K562 (cell line): Measurements from ENCODE around the gene EP300. TPM values are rescaled to one million over a fixed set of nuclear protein-coding genes. Genes with fewer than 3 reads are reported as not detected.

Experiments used
- microRNA counts: library from miRNA; unstranded; fragments of <30 nt; microRNA quantifications from one replicate; lab custom pipeline; 2016
- polyA plus RNA-seq, 8 experiments: library from polyadenylated mRNA; depleted of rRNA in 4 of 8; stranded (reverse) in 5 of 8; unstranded in 3 of 8; fragments of >200 nt; fragmentation: Nextera tagmentation in 2 of 8; fragmentation: Illumina TruSeq in 1 of 8; extraction: Ambion mirVana in 2 of 8; extraction: Trizol in 1 of 8; gene quantifications; 2 replicates each; pipeline versions ENCODE4 v1.2.1 to v1.2.3, GENCODE V29; 2011 to 2014; ENCODE audit warnings: inconsistent platforms in 1 of 8, missing spikeins in 1 of 8
- small RNA-seq: library from RNA; depleted of rRNA; stranded (forward); fragments of <200 nt; gene quantifications from one replicate; pipeline ENCODE3, GENCODE V24; 2014
- total RNA-seq, 7 experiments: library from RNA; depleted of rRNA in 6 of 7; stranded (reverse); fragments of >200 nt in 6 of 7; fragmentation: Illumina TruSeq in 2 of 7; extraction: Trizol in 2 of 7; gene quantifications; 2 replicates each; pipeline versions ENCODE4 v1.2.1 to v1.2.3, GENCODE V29; 2011 to 2021; ENCODE audit warnings: low replicate concordance in 1 of 7

The EP300 gene
- total and polyA plus RNA-seq, 9 of the 15 experiments (the other 6 are each of a cell fraction or from before 2014, with no cell fraction given) = 2.2 to 28.6 (median 10.9) TPM

MicroRNAs encoded within 50 kb of the gene (microRNA counts, 767-probe panel; counts per million panel counts)
- not detected for microRNA hsa-miR-1281 (lab: Ali Mortazavi, UCI)

Small RNA genes within 50 kb of the gene (small RNA-seq; reads per million reads assigned to genes)
- not detected for gene RF00019
- not detected for gene RNU6-375P

Other genes starting within 250 kb of the EP300 start
Only the 7 nearest of the 8 such genes appear.
- gene XPNPEP3, start 235.4 kb upstream of the EP300 start, total RNA-seq (2014; rRNA removed) = 7.3 and 9.1 TPM in 2 replicates
- gene XPNPEP3, start 235.4 kb upstream of the EP300 start, total RNA-seq (2014; rRNA removed; fragmentation: Illumina TruSeq; extraction: Trizol) = 15.6 and 16.2 TPM in 2 replicates
- gene XPNPEP3, start 235.4 kb upstream of the EP300 start, total RNA-seq (2015; rRNA removed; fragmentation: Illumina TruSeq; extraction: Trizol) = 12.2 and 15.4 TPM in 2 replicates
- 18.6 and 22.6 TPM in 2 replicates for gene XPNPEP3, start 235.4 kb upstream of the EP300 start, total RNA-seq (2021)
- gene XPNPEP3, start 235.4 kb upstream of the EP300 start, polyA plus RNA-seq (2011; rRNA removed) = 22.6 and 28.0 TPM in 2 replicates
- gene XPNPEP3, start 235.4 kb upstream of the EP300 start, polyA plus RNA-seq (2014; fragmentation: Illumina TruSeq; extraction: Trizol) = 12.9 and 13.2 TPM in 2 replicates
- gene XPNPEP3, start 235.4 kb upstream of the EP300 start, polyA plus RNA-seq (2014; fragmentation: Nextera tagmentation; extraction: Ambion mirVana) = 10 to 100 TPM; 18.8 to 20.0 TPM
- gene XPNPEP3, start 235.4 kb upstream of the EP300 start, polyA plus RNA-seq (2014; rRNA removed) = 10.7 and 11.9 TPM in 2 replicates
- not detected in 2 replicates for gene DNAJB7, start 230.5 kb upstream of the EP300 start, total RNA-seq (2014; rRNA removed)
- not detected in 2 replicates for gene DNAJB7, start 230.5 kb upstream of the EP300 start, total RNA-seq (2014; rRNA removed; fragmentation: Illumina TruSeq; extraction: Trizol)
- not detected in 2 replicates for gene DNAJB7, start 230.5 kb upstream of the EP300 start, total RNA-seq (2015; rRNA removed; fragmentation: Illumina TruSeq; extraction: Trizol)
- not detected in 2 replicates for gene DNAJB7, start 230.5 kb upstream of the EP300 start, total RNA-seq (2021)
- not detected in 2 replicates for gene DNAJB7, start 230.5 kb upstream of the EP300 start, polyA plus RNA-seq (2011; rRNA removed)
- not detected in 2 replicates for gene DNAJB7, start 230.5 kb upstream of the EP300 start, polyA plus RNA-seq (2014; fragmentation: Illumina TruSeq; extraction: Trizol)
- under 1 TPM; 0.13 to 0.21 TPM for gene DNAJB7, start 230.5 kb upstream of the EP300 start, polyA plus RNA-seq (2014; fragmentation: Nextera tagmentation; extraction: Ambion mirVana)
- gene DNAJB7, start 230.5 kb upstream of the EP300 start, polyA plus RNA-seq (2014; rRNA removed) = not detected in 2 replicates
- 52.7 and 61.3 TPM in 2 replicates for gene RBX1, start 141.2 kb upstream of the EP300 start, total RNA-seq (2014; rRNA removed)
- 66.9 and 72.6 TPM in 2 replicates for gene RBX1, start 141.2 kb upstream of the EP300 start, total RNA-seq (2014; rRNA removed; fragmentation: Illumina TruSeq; extraction: Trizol)
- gene RBX1, start 141.2 kb upstream of the EP300 start, total RNA-seq (2015; rRNA removed; fragmentation: Illumina TruSeq; extraction: Trizol) = 41.5 and 44.0 TPM in 2 replicates
- 54.1 and 64.5 TPM in 2 replicates for gene RBX1, start 141.2 kb upstream of the EP300 start, total RNA-seq (2021)
- 97.5 and 115 TPM in 2 replicates for gene RBX1, start 141.2 kb upstream of the EP300 start, polyA plus RNA-seq (2011; rRNA removed)
- 67.9 and 74.2 TPM in 2 replicates for gene RBX1, start 141.2 kb upstream of the EP300 start, polyA plus RNA-seq (2014; fragmentation: Illumina TruSeq; extraction: Trizol)
- gene RBX1, start 141.2 kb upstream of the EP300 start, polyA plus RNA-seq (2014; fragmentation: Nextera tagmentation; extraction: Ambion mirVana) = 100 to 1,000 TPM; 256 to 259 TPM
- 119 and 128 TPM in 2 replicates for gene RBX1, start 141.2 kb upstream of the EP300 start, polyA plus RNA-seq (2014; rRNA removed)
- 16.7 and 23.0 TPM in 2 replicates for gene L3MBTL2, start 112.7 kb downstream of the EP300 start, total RNA-seq (2014; rRNA removed)
- 12.9 and 14.7 TPM in 2 replicates for gene L3MBTL2, start 112.7 kb downstream of the EP300 start, total RNA-seq (2014; rRNA removed; fragmentation: Illumina TruSeq; extraction: Trizol)
- gene L3MBTL2, start 112.7 kb downstream of the EP300 start, total RNA-seq (2015; rRNA removed; fragmentation: Illumina TruSeq; extraction: Trizol) = 18.6 and 19.1 TPM in 2 replicates
- gene L3MBTL2, start 112.7 kb downstream of the EP300 start, total RNA-seq (2021) = 21.6 and 23.1 TPM in 2 replicates
- gene L3MBTL2, start 112.7 kb downstream of the EP300 start, polyA plus RNA-seq (2011; rRNA removed) = 15.7 and 17.2 TPM in 2 replicates
- gene L3MBTL2, start 112.7 kb downstream of the EP300 start, polyA plus RNA-seq (2014; fragmentation: Illumina TruSeq; extraction: Trizol) = 20.6 and 23.0 TPM in 2 replicates
- gene L3MBTL2, start 112.7 kb downstream of the EP300 start, polyA plus RNA-seq (2014; fragmentation: Nextera tagmentation; extraction: Ambion mirVana) = 10 to 100 TPM; 10.3 to 21.0 TPM
- 18.8 and 20.5 TPM in 2 replicates for gene L3MBTL2, start 112.7 kb downstream of the EP300 start, polyA plus RNA-seq (2014; rRNA removed)
- gene CHADL, start 148.3 kb downstream of the EP300 start, total RNA-seq (2014; rRNA removed) = not detected in 2 replicates
- not detected in 2 replicates for gene CHADL, start 148.3 kb downstream of the EP300 start, total RNA-seq (2014; rRNA removed; fragmentation: Illumina TruSeq; extraction: Trizol)
- gene CHADL, start 148.3 kb downstream of the EP300 start, total RNA-seq (2015; rRNA removed; fragmentation: Illumina TruSeq; extraction: Trizol) = not detected in 2 replicates
- not detected in 2 replicates for gene CHADL, start 148.3 kb downstream of the EP300 start, total RNA-seq (2021)
- gene CHADL, start 148.3 kb downstream of the EP300 start, polyA plus RNA-seq (2011; rRNA removed) = not detected in 2 replicates
- gene CHADL, start 148.3 kb downstream of the EP300 start, polyA plus RNA-seq (2014; fragmentation: Illumina TruSeq; extraction: Trizol) = not detected in 2 replicates
- not detected for gene CHADL, start 148.3 kb downstream of the EP300 start, polyA plus RNA-seq (2014; fragmentation: Nextera tagmentation; extraction: Ambion mirVana)
- gene CHADL, start 148.3 kb downstream of the EP300 start, polyA plus RNA-seq (2014; rRNA removed) = not detected in 2 replicates
- gene RANGAP1, start 193.6 kb downstream of the EP300 start, total RNA-seq (2014; rRNA removed) = 52.1 and 68.7 TPM in 2 replicates
- gene RANGAP1, start 193.6 kb downstream of the EP300 start, total RNA-seq (2014; rRNA removed; fragmentation: Illumina TruSeq; extraction: Trizol) = 21.9 and 27.5 TPM in 2 replicates
- 44.3 and 44.5 TPM in 2 replicates for gene RANGAP1, start 193.6 kb downstream of the EP300 start, total RNA-seq (2015; rRNA removed; fragmentation: Illumina TruSeq; extraction: Trizol)
- 90.2 and 104 TPM in 2 replicates for gene RANGAP1, start 193.6 kb downstream of the EP300 start, total RNA-seq (2021)
- gene RANGAP1, start 193.6 kb downstream of the EP300 start, polyA plus RNA-seq (2011; rRNA removed) = 65.4 and 70.4 TPM in 2 replicates
- gene RANGAP1, start 193.6 kb downstream of the EP300 start, polyA plus RNA-seq (2014; fragmentation: Illumina TruSeq; extraction: Trizol) = 50.6 and 68.4 TPM in 2 replicates
- gene RANGAP1, start 193.6 kb downstream of the EP300 start, polyA plus RNA-seq (2014; fragmentation: Nextera tagmentation; extraction: Ambion mirVana) = 1 to 10 TPM; 2.1 to 3.8 TPM
- 74.9 and 77.1 TPM in 2 replicates for gene RANGAP1, start 193.6 kb downstream of the EP300 start, polyA plus RNA-seq (2014; rRNA removed)
- 35.2 and 41.1 TPM in 2 replicates for gene ZC3H7B, start 208.9 kb downstream of the EP300 start, total RNA-seq (2014; rRNA removed)
- gene ZC3H7B, start 208.9 kb downstream of the EP300 start, total RNA-seq (2014; rRNA removed; fragmentation: Illumina TruSeq; extraction: Trizol) = 13.5 and 16.5 TPM in 2 replicates
- 25.8 and 26.8 TPM in 2 replicates for gene ZC3H7B, start 208.9 kb downstream of the EP300 start, total RNA-seq (2015; rRNA removed; fragmentation: Illumina TruSeq; extraction: Trizol)
- 45.8 and 49.8 TPM in 2 replicates for gene ZC3H7B, start 208.9 kb downstream of the EP300 start, total RNA-seq (2021)
- 19.0 and 25.6 TPM in 2 replicates for gene ZC3H7B, start 208.9 kb downstream of the EP300 start, polyA plus RNA-seq (2011; rRNA removed)
- 30.6 and 40.0 TPM in 2 replicates for gene ZC3H7B, start 208.9 kb downstream of the EP300 start, polyA plus RNA-seq (2014; fragmentation: Illumina TruSeq; extraction: Trizol)
- under 1 TPM; 0.07 to 0.30 TPM for gene ZC3H7B, start 208.9 kb downstream of the EP300 start, polyA plus RNA-seq (2014; fragmentation: Nextera tagmentation; extraction: Ambion mirVana)
- 38.6 and 39.0 TPM in 2 replicates for gene ZC3H7B, start 208.9 kb downstream of the EP300 start, polyA plus RNA-seq (2014; rRNA removed)